Measurements from ENCODE around the gene UPB1.
"Not testable (repeated sequence)": the region's sequence is repeated elsewhere in the genome, so short reads cannot be mapped to it uniquely, and the experiment has no call there.

UPB1 gene

DNA sequence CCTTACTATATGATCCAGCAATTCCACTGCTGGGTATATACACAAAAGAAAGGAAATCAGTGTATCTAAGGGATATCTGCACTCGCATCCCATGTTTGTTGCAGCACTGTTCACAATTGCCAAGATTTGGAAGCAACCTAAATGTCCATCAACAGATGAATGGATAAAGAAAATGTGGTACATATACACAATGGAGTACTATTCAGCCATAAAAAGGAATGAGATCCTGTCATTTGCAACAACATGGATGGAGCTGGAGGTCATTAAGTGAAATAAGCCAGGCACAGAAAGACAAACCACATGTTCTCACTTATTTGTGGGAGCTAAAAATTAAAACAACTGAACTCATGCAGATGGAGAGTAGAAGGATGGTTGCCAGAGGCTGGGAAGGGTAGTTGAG, 5.7 kb upstream of the UPB1 start:
- not testable (repeated sequence) for H3K27ac Mint-ChIP-seq; H3K9me3 Mint-ChIP-seq; DNase-seq (ENCODE audit: low spot score in 2 of 2); H3K27me3 Mint-ChIP-seq; H3K4me3 Mint-ChIP-seq; H3K36me3 Mint-ChIP-seq; ATAC-seq (ENCODE audit: low read depth)
- peaks cover 11% of the 10 kb centered on the region for H3K4me1 Mint-ChIP-seq

- H3K36me3 Mint-ChIP-seq = peaks cover 3% of the 10 kb centered on the region
Measured at GRCh38 chr22:24492391-24492790, 2.7 kb upstream of the UPB1 start.

GRCh38 chr22:24494167-24494527, 985 bp upstream of the UPB1 start:
- Mint-ChIP-seq H3K27me3 (peaks cover 6% of the 10 kb centered on the region), H3K4me3 (no peak overlapping the region), H3K36me3 (peaks cover 3% of the 10 kb centered on the region), H3K4me1 (peaks cover 2% of the 10 kb centered on the region), H3K27ac (no peak overlapping the region), H3K9me3 (no peaks in the 10 kb centered on the region)
- DNase-seq (ENCODE audit: low spot score in 2 of 2) = no peak
- no peak for ATAC-seq (ENCODE audit: low read depth)

More at GRCh38 chr22:24492391-24492790, 2.7 kb upstream of the UPB1 start:
- no peak for DNase-seq (ENCODE audit: low spot score in 2 of 2)
- ATAC-seq (ENCODE audit: low read depth) = no peak
- Mint-ChIP-seq H3K9me3 (no peaks in the 10 kb centered on the region), H3K27ac (no peak overlapping the region), H3K27me3 (peaks cover 6% of the 10 kb centered on the region), H3K4me1 (no peaks in the 10 kb centered on the region), H3K4me3 (no peak overlapping the region)

- no peak for ATAC-seq (ENCODE audit: low read depth)
- peaks cover 2% of the 10 kb centered on the region for H3K4me1 Mint-ChIP-seq
- H3K36me3 Mint-ChIP-seq = peaks cover 3% of the 10 kb centered on the region
- H3K9me3 Mint-ChIP-seq = no peaks in the 10 kb centered on the region
- no peak for DNase-seq (ENCODE audit: low spot score in 2 of 2)
- H3K4me3 Mint-ChIP-seq = no peak overlapping the region
- H3K27me3 Mint-ChIP-seq = peaks cover 6% of the 10 kb centered on the region
- no peak overlapping the region for H3K27ac Mint-ChIP-seq
Measured at GRCh38 chr22:24495365-24495675, 188 bp downstream of the UPB1 start.

- H3K27me3 Mint-ChIP-seq = peaks cover 5% of the 10 kb centered on the region
- peaks cover 2% of the 10 kb centered on the region for H3K4me1 Mint-ChIP-seq
- H3K9me3 Mint-ChIP-seq = no peaks in the 10 kb centered on the region
- DNase-seq (ENCODE audit: low spot score in 2 of 2) (no peak), ATAC-seq (ENCODE audit: low read depth) (no peak)
- H3K36me3 Mint-ChIP-seq = peaks cover 3% of the 10 kb centered on the region
- H3K4me3 Mint-ChIP-seq = no peak overlapping the region
- no peak overlapping the region for H3K27ac Mint-ChIP-seq
Measured at GRCh38 chr22:24496234-24496633, 1.1 kb downstream of the UPB1 start.

GRCh38 chr22:24496661-24497060, 1.5 kb downstream of the UPB1 start:
- no peak for DNase-seq (ENCODE audit: low spot score in 2 of 2)
- Mint-ChIP-seq H3K27ac (no peak overlapping the region), H3K4me1 (peaks cover 4% of the 10 kb centered on the region), H3K27me3 (peaks cover 5% of the 10 kb centered on the region), H3K9me3 (no peaks in the 10 kb centered on the region), H3K4me3 (no peak overlapping the region), H3K36me3 (peaks cover 3% of the 10 kb centered on the region)
- no peak for ATAC-seq (ENCODE audit: low read depth)

- Mint-ChIP-seq H3K27ac (no peak overlapping the region), H3K4me1 (peaks cover 11% of the 10 kb centered on the region), H3K27me3 (no peaks in the 10 kb centered on the region), H3K4me3 (no peak overlapping the region), H3K9me3 (no peaks in the 10 kb centered on the region), H3K36me3 (no peaks in the 10 kb centered on the region)
- ATAC-seq (ENCODE audit: low read depth) = no peak
- DNase-seq (ENCODE audit: low spot score in 2 of 2) = no peak
Measured at GRCh38 chr22:24497841-24498258, 2.7 kb downstream of the UPB1 start.

DNA sequence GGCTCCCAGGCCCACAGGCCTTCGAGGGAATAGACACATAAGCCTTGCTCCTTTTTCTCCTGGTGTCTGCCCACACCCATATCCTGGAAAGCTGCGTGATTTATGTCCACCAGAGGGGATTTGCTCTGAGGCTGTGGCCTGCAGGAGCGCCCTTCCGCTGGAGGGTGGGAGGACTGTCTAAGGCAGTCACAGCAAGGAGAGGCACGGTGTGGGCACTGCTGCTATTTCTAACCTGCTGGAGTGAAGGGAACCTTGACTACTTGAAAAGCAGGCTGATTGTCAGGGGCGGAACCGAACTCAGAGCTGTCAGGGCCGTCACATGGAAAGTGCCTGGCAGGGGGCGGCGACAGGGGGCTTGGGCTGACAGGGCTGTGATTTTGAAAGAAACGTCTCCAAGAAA, 3.7 kb downstream of the UPB1 start:
- no peak for DNase-seq (ENCODE audit: low spot score in 2 of 2)
- H3K27ac Mint-ChIP-seq = no peak overlapping the region
- H3K9me3 Mint-ChIP-seq = no peaks in the 10 kb centered on the region

DNA sequence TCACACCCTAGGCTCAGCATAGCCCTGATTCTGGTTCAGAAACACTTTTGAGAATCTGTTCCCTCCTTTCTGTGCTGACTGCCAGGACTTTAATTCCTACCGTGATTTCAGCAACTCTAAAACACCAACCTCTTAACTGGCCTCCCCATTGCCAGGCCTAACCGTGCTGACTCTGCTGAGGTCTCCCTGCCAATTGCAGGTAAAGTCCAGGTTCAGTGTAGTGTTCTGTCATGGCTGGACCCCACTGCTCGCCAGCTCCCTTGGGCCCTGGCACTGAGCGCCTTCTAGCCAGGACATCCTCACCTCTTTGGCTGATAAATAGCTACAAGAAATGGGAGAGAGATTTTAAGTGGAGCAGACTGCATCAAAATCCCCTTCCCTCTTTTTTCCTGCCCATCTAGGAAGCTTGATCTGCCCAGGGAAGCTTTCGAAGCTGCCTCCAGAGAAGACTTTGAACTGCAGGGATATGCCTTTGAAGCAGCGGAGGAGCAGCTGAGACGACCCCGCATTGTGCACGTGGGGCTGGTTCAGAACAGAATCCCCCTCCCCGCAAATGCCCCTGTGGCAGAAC, 4.7 kb downstream of the UPB1 start:
- H3K4me1 Mint-ChIP-seq = peaks cover 18% of the 10 kb centered on the region
- no peak for ATAC-seq (ENCODE audit: low read depth)
- no peak overlapping the region for H3K4me3 Mint-ChIP-seq
- no peak for DNase-seq (ENCODE audit: low spot score in 2 of 2)
- no peak overlapping the region for H3K27ac Mint-ChIP-seq
- no peaks in the 10 kb centered on the region for H3K9me3 Mint-ChIP-seq
- no peaks in the 10 kb centered on the region for H3K36me3 Mint-ChIP-seq
- H3K27me3 Mint-ChIP-seq = no peaks in the 10 kb centered on the region

More for the DNA sequence above, 3.7 kb downstream of the UPB1 start:
- no peak for ATAC-seq (ENCODE audit: low read depth)
- Mint-ChIP-seq H3K36me3 (no peaks in the 10 kb centered on the region), H3K27me3 (no peaks in the 10 kb centered on the region), H3K4me1 (peaks cover 18% of the 10 kb centered on the region), H3K4me3 (no peak overlapping the region)

DNA sequence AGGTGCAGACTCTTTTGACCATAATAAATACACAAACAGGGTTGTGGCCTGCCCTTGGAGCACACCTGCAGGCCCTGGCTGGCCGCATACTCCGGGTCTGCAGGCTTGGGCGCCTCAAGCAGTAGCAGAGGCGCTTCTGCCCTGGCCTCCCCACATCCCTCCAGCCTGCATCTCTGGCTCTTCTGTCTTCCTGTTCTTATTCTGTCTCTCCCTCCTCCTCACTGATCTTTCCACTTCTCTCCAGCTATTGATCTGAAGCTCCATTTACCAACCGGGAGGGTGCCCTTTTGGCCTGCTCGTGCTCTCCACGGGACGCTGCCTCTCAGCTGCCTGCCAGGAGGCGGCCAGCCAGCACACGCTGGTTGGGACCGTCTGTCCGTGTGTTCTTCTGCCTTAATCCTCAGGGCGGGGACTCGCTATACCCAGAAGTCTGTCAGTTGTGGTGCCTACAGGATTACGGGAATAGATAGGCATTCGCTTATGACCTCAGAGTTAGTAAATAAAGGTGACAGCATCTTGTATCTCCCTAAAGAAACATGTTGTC, 5.2 kb downstream of the UPB1 start:
- H3K27me3 Mint-ChIP-seq = no peaks in the 10 kb centered on the region
- no peaks in the 10 kb centered on the region for H3K9me3 Mint-ChIP-seq
- ATAC-seq (ENCODE audit: low read depth) = no peak
- no peaks in the 10 kb centered on the region for H3K36me3 Mint-ChIP-seq
- H3K27ac Mint-ChIP-seq = no peak overlapping the region
- H3K4me1 Mint-ChIP-seq = peaks cover 18% of the 10 kb centered on the region
- no peak for DNase-seq (ENCODE audit: low spot score in 2 of 2)
- H3K4me3 Mint-ChIP-seq = no peak overlapping the region

DNA sequence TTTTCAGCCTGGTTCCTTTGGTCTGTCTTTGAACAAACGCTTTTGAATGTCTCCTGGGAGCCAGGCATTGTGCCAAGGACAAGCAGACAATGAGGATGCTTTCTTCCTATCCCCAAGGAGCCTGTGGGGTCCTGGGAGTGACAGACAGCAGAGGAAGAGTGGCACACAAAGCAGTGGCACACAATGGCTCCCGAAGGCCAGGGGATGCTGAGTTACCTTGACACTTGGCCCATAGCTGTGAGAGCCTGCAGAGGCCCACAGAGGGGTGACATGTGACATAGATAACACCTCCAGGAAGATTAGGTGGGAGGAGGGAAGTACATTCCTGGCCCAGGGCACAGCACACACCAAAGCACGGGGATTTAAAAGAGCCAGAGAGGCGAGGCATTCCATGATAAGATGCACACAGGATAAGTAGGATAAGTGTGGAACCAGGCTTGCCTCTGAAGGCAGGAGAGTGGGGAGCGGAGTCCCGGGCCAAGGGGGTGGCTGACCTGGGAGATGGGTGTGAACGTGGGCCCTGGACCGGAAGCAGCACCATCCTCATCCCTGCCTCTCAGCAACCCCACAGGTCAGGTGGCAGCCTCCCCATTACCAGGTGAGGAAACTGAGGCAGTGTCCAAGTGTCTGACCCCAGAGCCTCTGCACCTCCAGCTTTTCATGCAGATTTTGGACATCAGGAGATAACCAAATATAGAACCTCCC, 6.3 kb downstream of the UPB1 start:
- ATAC-seq (ENCODE audit: low read depth) (no peak), DNase-seq (ENCODE audit: low spot score in 2 of 2) (no peak)
- no peak overlapping the region for H3K27ac Mint-ChIP-seq
- H3K36me3 Mint-ChIP-seq = no peaks in the 10 kb centered on the region
- no peaks in the 10 kb centered on the region for H3K27me3 Mint-ChIP-seq
- peaks cover 21% of the 10 kb centered on the region for H3K4me1 Mint-ChIP-seq
- no peaks in the 10 kb centered on the region for H3K9me3 Mint-ChIP-seq
- H3K4me3 Mint-ChIP-seq = no peak overlapping the region

DNA sequence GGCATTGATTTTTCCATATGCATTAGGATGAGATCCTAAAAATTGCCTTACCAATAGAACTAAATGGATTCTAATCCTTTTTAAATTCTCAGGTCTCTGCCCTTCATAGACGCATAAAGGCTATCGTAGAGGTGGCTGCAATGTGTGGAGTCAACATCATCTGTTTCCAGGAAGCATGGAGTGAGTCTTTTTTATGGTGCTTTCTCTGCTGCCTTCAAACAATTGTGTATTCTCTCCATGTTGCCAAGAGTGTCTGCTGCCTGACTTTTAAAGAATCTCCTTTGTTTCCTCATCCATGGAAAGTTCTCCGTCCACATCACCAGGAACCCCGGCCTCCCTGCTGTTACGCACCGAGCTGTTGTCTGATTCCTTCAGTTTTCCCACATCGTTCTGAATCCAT, 6.9 kb downstream of the UPB1 start:
- Mint-ChIP-seq H3K4me3 (no peak overlapping the region), H3K9me3 (no peaks in the 10 kb centered on the region), H3K4me1 (peaks cover 26% of the 10 kb centered on the region), H3K27me3 (no peaks in the 10 kb centered on the region), H3K27ac (peak overlapping the region; percentile 75), H3K36me3 (no peaks in the 10 kb centered on the region)
- DNase-seq (ENCODE audit: low spot score in 2 of 2) = no peak
- no peak for ATAC-seq (ENCODE audit: low read depth)

DNA sequence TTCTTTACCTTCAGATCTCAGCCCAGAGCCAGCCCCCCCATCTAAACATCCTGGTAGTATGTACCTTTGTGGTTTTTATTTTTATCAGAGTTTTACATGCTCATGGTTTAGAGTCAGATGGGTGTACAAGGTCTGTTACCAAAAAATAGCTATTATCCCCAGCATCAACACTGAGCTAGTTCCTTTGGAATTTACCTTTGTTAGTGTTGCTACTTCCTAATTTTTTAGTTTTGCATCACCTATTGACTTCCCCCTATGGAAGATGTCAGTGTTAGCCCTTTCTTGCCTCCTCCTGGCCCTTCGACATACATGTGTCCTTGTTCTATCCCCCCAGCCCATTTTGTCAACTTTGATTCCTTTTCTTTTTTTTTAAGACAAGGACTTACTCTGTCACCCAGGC, 7.4 kb downstream of the UPB1 start:
- Mint-ChIP-seq H3K4me3 (no peak overlapping the region), H3K27ac (peak overlapping the region; percentile 75), H3K4me1 (peaks cover 26% of the 10 kb centered on the region), H3K27me3 (no peaks in the 10 kb centered on the region), H3K36me3 (no peaks in the 10 kb centered on the region), H3K9me3 (no peaks in the 10 kb centered on the region)
- DNase-seq (ENCODE audit: low spot score in 2 of 2) = no peak
- no peak for ATAC-seq (ENCODE audit: low read depth)

- peak overlapping the region; percentile 75 for H3K27ac Mint-ChIP-seq
- H3K27me3 Mint-ChIP-seq = no peaks in the 10 kb centered on the region
- H3K4me3 Mint-ChIP-seq = peak overlapping the region; percentile 4
- H3K36me3 Mint-ChIP-seq = no peaks in the 10 kb centered on the region
- DNase-seq (ENCODE audit: low spot score in 2 of 2) (peak; percentile 73 to 80), ATAC-seq (ENCODE audit: low read depth) (peak; percentile 89)
- no peaks in the 10 kb centered on the region for H3K9me3 Mint-ChIP-seq
- H3K4me1 Mint-ChIP-seq = peaks cover 30% of the 10 kb centered on the region
Measured at GRCh38 chr22:24503137-24503842, 8.2 kb downstream of the UPB1 start.

Measured in memory B cell (primary cell).